HepG2 (cell line): ENCODE results near the gene GPER1. TPM values are rescaled to one million over a fixed set of nuclear protein-coding genes. Genes with fewer than 3 reads are reported as not detected.

Experiments used
- BCL6 ChIP-seq: IDR thresholded peaks from 2 replicates; pipeline ENCODE4 v1.6.1; 2016; ENCODE audit warnings: missing genetic modification reagents, missing compliant biosample characterization
- CBX1 ChIP-seq: IDR thresholded peaks from one replicate; pipeline ENCODE4 v1.6.1; 2016; ENCODE audit warnings: antibody characterized with exemption, low read depth
- CC2D1A ChIP-seq: sonication (generic); formaldehyde crosslinking; IDR thresholded peaks from 2 replicates; pipeline ENCODE4 v1.8.1; 2023; ENCODE audit warnings: mild to moderate bottlenecking, missing genetic modification reagents
- CHD2 ChIP-seq: IDR thresholded peaks from 2 replicates; pipeline ENCODE4 v1.6.1; 2011; ENCODE audit warnings: low read depth, low read length, improper control_type of control experiment
- ELF3 ChIP-seq: IDR thresholded peaks from 2 replicates; pipeline ENCODE4 v1.6.1; 2016; ENCODE audit warnings: missing genetic modification reagents, missing compliant biosample characterization
- ETS1 ChIP-seq: sonication (generic); formaldehyde crosslinking; IDR thresholded peaks from 2 replicates; pipeline ENCODE4 v1.4.0; 2020; ENCODE audit warnings: missing genetic modification reagents
- EZH2 ChIP-seq: conservative IDR thresholded peaks from 2 replicates; pipeline ENCODE4 v1.6.1; 2012; ENCODE audit warnings: mild to moderate bottlenecking, low read depth, low read length, moderate library complexity
- HNF1A ChIP-seq, 2 experiments: sonication (generic) in 1 of 2; formaldehyde crosslinking in 1 of 2; IDR thresholded peaks; 2 replicates each; pipeline versions ENCODE4 v1.4.0 to v1.6.1; 2016 to 2020; ENCODE audit warnings: borderline replicate concordance in 1 of 2, low read depth in 1 of 2, mild to moderate bottlenecking in 1 of 2, missing genetic modification reagents in 1 of 2
- IKZF4 ChIP-seq: sonication (generic); formaldehyde crosslinking; IDR thresholded peaks from 2 replicates; pipeline ENCODE4 v1.5.1; 2020; ENCODE audit warnings: borderline replicate concordance, mild to moderate bottlenecking, low read depth, missing genetic modification reagents; ENCODE audit errors: not compliant biosample characterization
- MAFG ChIP-seq: sonication (generic); formaldehyde crosslinking; IDR thresholded peaks from 2 replicates; pipeline ENCODE4 v1.5.1; 2020; ENCODE audit warnings: mild to moderate bottlenecking, missing genetic modification reagents
- MIER3 ChIP-seq: IDR thresholded peaks from 2 replicates; pipeline ENCODE4 v1.6.1; 2016; ENCODE audit warnings: missing compliant biosample characterization, borderline replicate concordance
- RFXANK ChIP-seq: IDR thresholded peaks from 2 replicates; pipeline ENCODE4 v1.6.1; 2016
- SP2 ChIP-seq: sonication (generic); formaldehyde crosslinking; IDR thresholded peaks from 2 replicates; pipeline ENCODE4 v1.5.1; 2020; ENCODE audit warnings: mild to moderate bottlenecking, missing genetic modification reagents
- TP53 ChIP-seq: sonication (generic); formaldehyde crosslinking; conservative IDR thresholded peaks from 2 replicates; pipeline ENCODE4 v1.4.0; 2020; ENCODE audit warnings: missing genetic modification reagents
- TSC22D2 ChIP-seq: sonication (generic); formaldehyde crosslinking; IDR thresholded peaks from 2 replicates; pipeline ENCODE4 v1.5.1; 2020; ENCODE audit warnings: missing genetic modification reagents, mild to moderate bottlenecking, borderline replicate concordance
- ZC3H13 ChIP-seq: sonication (generic); formaldehyde crosslinking; IDR thresholded peaks from 2 replicates; pipeline ENCODE4 v1.8.1; 2023; ENCODE audit warnings: mild to moderate bottlenecking, missing genetic modification reagents, moderate library complexity
- ZEB1 ChIP-seq: IDR thresholded peaks from 2 replicates; pipeline ENCODE4 v1.6.1; 2012; ENCODE audit warnings: mild to moderate bottlenecking, low read depth, inconsistent platforms; ENCODE audit not compliant: insufficient replicate concordance
- ZFP90 ChIP-seq: sonication (generic); formaldehyde crosslinking; IDR thresholded peaks from 2 replicates; pipeline ENCODE4 v1.8.0; 2022; ENCODE audit warnings: missing genetic modification reagents, mild to moderate bottlenecking, inconsistent platforms, borderline replicate concordance
- ZIK1 ChIP-seq: sonication (generic); formaldehyde crosslinking; IDR thresholded peaks from 2 replicates; pipeline ENCODE4 v1.5.0; 2020; ENCODE audit warnings: mild to moderate bottlenecking, low read depth, missing genetic modification reagents, borderline replicate concordance
- ZNF3 ChIP-seq: IDR thresholded peaks from 2 replicates; pipeline ENCODE4 v1.7.0; 2017; ENCODE audit warnings: inconsistent platforms
- ZNF317 ChIP-seq: sonication (generic); formaldehyde crosslinking; IDR thresholded peaks from 2 replicates; pipeline ENCODE4 v1.5.0; 2020; ENCODE audit warnings: mild to moderate bottlenecking, missing genetic modification reagents
- ZNF567 ChIP-seq: sonication (generic); formaldehyde crosslinking; IDR thresholded peaks from 2 replicates; pipeline ENCODE4 v1.8.1; 2023; ENCODE audit warnings: mild to moderate bottlenecking, missing genetic modification reagents, borderline replicate concordance
- ZNF652 ChIP-seq: IDR thresholded peaks from 2 replicates; pipeline ENCODE4 v1.6.1; 2016; ENCODE audit warnings: low read depth, borderline replicate concordance
- ZNF747 ChIP-seq: sonication (generic); formaldehyde crosslinking; IDR thresholded peaks from 2 replicates; pipeline ENCODE4 v1.8.1; 2023; ENCODE audit warnings: missing genetic modification reagents, mild to moderate bottlenecking, borderline replicate concordance
- ZNF777 ChIP-seq: sonication (generic); formaldehyde crosslinking; IDR thresholded peaks from 2 replicates; pipeline ENCODE4 v1.4.0; 2020; ENCODE audit warnings: missing genetic modification reagents
- ZNF83 ChIP-seq: sonication (generic); formaldehyde crosslinking; IDR thresholded peaks from 2 replicates; pipeline ENCODE4 v1.4.0; 2020; ENCODE audit warnings: missing genetic modification reagents, mild to moderate bottlenecking, borderline replicate concordance
- ZSCAN20 ChIP-seq: sonication (generic); formaldehyde crosslinking; IDR thresholded peaks from 2 replicates; pipeline ENCODE4 v1.4.0; 2020; ENCODE audit warnings: missing genetic modification reagents, mild to moderate bottlenecking, borderline replicate concordance
- polyA plus RNA-seq, 8 experiments: library from polyadenylated mRNA; depleted of rRNA in 3 of 8; stranded (reverse) in 7 of 8; unstranded in 1 of 8; fragments of >200 nt; fragmentation: Illumina TruSeq in 4 of 8; extraction: Trizol in 4 of 8; gene quantifications; 2 replicates each; pipeline versions ENCODE4 v1.2.1 to v1.2.3, GENCODE V29; 2011 to 2016; ENCODE audit warnings: low read depth in 4 of 8, missing spikeins in 1 of 8, mixed read lengths in 1 of 8; ENCODE audit not compliant: insufficient read depth in 1 of 8
- total RNA-seq, 5 experiments: library from RNA; depleted of rRNA; stranded (reverse); fragments of >200 nt; fragmentation: Illumina TruSeq; extraction: Trizol; gene quantifications; 2 replicates each; pipeline ENCODE4 v1.2.3, GENCODE V29; 2016; ENCODE audit warnings: low read depth in 1 of 5
- TF ChIP-seq, protein P1 (sequence below): sonication (generic); formaldehyde crosslinking; IDR thresholded peaks from 2 replicates; pipeline ENCODE4 v1.5.0; 2020; ENCODE audit warnings: missing genetic modification reagents

The GPER1 gene
- total and polyA plus RNA-seq, 2 of the 13 experiments (the other 11 are each of a cell fraction or from before 2014, with no cell fraction given), result 12.7 to 19.7 TPM

DNA sequence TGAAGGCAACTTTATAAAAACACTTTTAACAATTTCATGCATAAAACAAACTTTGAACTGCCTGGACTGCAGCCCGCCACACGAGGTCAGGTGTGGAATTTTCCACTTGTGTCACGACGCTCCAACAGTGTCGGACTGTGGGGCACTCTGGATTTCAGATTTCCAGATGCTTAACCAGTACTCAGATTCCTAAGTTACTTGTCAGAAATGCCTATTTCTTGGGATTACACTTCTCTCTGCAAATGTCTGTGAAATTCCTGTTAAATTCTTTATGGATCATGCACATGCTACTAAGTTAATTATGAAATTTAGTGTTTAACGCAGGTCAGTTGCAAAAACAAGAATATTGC, 473 bp upstream of the GPER1 start (continued):
- no peak for TF ChIP-seq IKZF4 (CRISPR knock-in tag)
- no peak for TF ChIP-seq EZH2
- TF ChIP-seq MIER3 (CRISPR knock-in tag), result no peak
- no peak for TF ChIP-seq ZNF747 (CRISPR knock-in tag)
- TF ChIP-seq ZIK1 (CRISPR knock-in tag), result no peak
- no peak for TF ChIP-seq TP53 (CRISPR knock-in tag)
- TF ChIP-seq ZNF3 (CRISPR knock-in tag), result no peak
- TF ChIP-seq ZNF652 (CRISPR knock-in tag), result no peak
- no peak for TF ChIP-seq ZNF777 (CRISPR knock-in tag)
- TF ChIP-seq RFXANK, result 0 out of 2 replicates have a peak, but pooled peaks have one; percentile 37
- TF ChIP-seq TSC22D2 (CRISPR knock-in tag), result no peak
- TF ChIP-seq, protein P1, sequence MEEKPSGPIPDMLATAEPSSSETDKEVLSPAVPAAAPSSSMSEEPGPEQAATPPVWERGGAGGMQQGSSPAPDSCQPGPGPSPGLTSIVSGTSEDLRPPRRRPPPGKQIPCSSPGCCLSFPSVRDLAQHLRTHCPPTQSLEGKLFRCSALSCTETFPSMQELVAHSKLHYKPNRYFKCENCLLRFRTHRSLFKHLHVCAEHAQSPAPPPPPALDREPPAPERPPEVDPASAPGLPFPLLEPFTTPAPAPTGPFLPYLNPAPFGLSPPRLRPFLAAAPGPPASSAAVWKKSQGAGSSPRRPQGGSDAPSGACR (CRISPR knock-in tag), result no peak
- 0 out of 2 replicates have a peak, but pooled peaks have one; percentile 4 for TF ChIP-seq ELF3 (CRISPR knock-in tag)
- no peak for TF ChIP-seq BCL6 (CRISPR knock-in tag)
- TF ChIP-seq ZNF317 (CRISPR knock-in tag), result peak; percentile 22; the same call in 1 of the 2 replicates
- no peak for TF ChIP-seq ZFP90
- TF ChIP-seq CHD2, result no peak
- no peak for TF ChIP-seq ZC3H13 (CRISPR knock-in tag)
- TF ChIP-seq SP2 (CRISPR knock-in tag), result no peak
- TF ChIP-seq MAFG, result no peak
- no peak for TF ChIP-seq ZNF83 (CRISPR knock-in tag)
- TF ChIP-seq ZSCAN20, result no peak
- TF ChIP-seq ZEB1, result peak; percentile 38
- TF ChIP-seq CC2D1A (CRISPR knock-in tag), result no peak
- no peak for TF ChIP-seq ETS1
- TF ChIP-seq HNF1A (IDR thresholded peaks at IDR 0.05; ENCODE audit: low read depth), result no peak
- no peak for TF ChIP-seq HNF1A (CRISPR knock-in tag; IDR thresholded peaks at IDR 0.05; ENCODE audit: borderline replicate concordance)
- TF ChIP-seq CBX1, result no peak
- no peak for TF ChIP-seq ZNF567 (CRISPR knock-in tag)
